ENCODE data around the gene KCNMB2.

- TF ChIP-seq GATA3 (IDR thresholded peaks at IDR 0.05; ENCODE audit: low read depth, low read length) (no peak), GATA2 (IDR thresholded peaks at IDR 0.05; ENCODE audit: low read depth, low read length) (no peak)
Observed at GRCh38 chr3:178560759-178561158, 24.5 kb downstream of the KCNMB2 start.

Data from SH-SY5Y (cell line).